Stimulated activated CD4-positive, alpha-beta T cell treated with anti-CD3 and anti-CD28 coated beads, Interleukin-2, amount 100 ng/mL, for 4 hours (primary cell): ENCODE data around the gene ITIH5.

Source experiments
- DNase-seq: peaks from one replicate; pipeline ENCODE4 v3.0.0-alpha.2; 2020; ENCODE audit warnings: low read depth

The ITIH5 gene

DNA sequence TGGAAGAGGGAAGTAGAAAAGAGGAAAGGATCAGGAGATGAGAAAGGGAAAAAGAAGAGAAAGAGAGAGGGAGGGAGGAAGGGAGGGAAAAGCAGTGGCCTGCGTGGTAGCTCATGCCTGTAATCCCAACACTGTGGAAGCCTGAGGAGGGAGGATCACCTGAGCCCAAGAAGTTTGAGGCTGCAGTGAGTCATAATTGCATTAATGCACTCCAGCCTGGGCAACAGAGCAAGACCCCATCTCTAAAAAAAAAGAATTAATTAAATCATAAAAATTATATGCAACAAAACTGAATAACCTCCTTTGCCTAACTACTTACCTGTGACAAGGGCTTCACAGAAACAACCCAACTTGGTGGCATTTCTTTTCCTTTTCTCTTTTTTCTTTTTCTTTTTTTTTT is 148.1 kb downstream of the ITIH5 start:
- DNase-seq, result no peak

DNA sequence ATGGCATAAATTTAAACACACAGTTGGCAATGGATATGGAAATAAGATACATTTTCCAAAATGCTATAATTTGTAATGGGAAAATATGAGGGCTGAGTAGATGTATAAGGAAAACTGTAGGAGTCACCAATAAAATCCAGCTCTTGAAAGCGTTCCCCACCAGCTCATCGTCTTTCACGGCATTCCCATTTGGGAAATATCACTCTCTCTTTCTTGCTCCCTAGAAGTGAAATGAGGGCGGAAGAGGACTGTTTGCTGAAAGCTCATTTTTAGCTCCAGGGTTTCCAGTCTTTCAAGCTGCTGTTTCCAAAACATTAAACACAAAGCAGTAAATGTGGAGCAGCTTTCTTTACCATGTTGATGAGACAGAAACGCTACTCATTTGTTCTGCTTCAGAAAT is 151.3 kb downstream of the ITIH5 start:
- DNase-seq, result no peak

DNA sequence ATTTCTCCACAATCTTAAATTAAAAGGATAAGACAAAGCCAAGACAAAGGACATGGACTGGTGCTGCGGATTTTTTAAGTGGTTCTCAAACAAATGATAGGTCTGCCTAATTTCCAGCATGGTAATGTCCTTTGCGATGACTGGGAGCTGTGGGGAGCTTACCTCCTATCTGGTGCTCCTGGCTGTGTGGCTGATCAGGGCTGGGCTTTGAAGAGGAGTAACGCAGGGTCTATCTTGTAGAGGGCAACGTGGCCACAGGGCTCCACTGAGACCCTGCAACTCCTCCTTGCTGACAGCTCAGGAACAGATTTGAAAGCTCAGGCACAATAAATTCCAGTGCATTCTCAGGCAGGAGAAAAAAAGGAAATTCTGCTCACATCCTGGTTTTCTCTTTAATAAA is 152.8 kb downstream of the ITIH5 start:
- DNase-seq, result no peak

DNA sequence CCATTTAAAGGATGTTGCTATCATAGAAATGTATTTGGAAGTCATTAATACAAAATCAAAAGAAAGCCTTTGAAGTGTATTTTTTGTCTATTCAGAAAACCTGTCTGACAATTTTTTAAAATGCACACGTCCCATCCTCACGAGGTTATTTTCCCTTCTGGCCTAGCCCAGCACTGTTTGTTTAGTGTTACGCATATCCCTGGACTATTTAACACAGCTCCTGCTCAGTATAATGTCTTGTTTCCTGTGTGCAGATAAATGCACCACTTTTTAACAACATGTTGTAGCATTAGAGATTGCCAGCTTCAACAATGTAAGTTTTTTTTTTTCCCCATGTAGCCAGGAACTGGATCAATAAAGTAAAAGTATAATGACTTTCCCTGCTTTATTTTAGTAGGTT is 153.3 kb downstream of the ITIH5 start:
- no peak for DNase-seq

DNA sequence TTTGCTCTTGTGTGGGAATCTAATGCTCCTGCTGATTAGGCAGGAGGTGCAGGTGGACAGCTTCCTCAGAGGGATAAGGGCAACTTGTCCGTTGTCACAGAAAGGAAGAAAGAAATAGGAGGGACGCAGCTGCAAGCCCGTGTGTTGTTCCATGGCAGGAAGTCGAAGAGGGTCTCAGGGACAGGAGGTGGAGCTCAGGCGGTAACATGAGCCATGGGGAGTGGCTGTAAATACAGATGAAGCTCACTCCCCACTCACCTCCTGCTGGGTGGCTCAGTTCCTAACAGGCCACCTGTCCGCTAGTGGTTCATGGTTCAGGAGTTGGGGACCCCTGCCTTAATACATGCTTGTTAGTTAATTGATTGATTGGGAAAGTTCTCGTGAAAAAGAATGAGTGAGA is 154.3 kb downstream of the ITIH5 start:
- DNase-seq, result no peak

DNA sequence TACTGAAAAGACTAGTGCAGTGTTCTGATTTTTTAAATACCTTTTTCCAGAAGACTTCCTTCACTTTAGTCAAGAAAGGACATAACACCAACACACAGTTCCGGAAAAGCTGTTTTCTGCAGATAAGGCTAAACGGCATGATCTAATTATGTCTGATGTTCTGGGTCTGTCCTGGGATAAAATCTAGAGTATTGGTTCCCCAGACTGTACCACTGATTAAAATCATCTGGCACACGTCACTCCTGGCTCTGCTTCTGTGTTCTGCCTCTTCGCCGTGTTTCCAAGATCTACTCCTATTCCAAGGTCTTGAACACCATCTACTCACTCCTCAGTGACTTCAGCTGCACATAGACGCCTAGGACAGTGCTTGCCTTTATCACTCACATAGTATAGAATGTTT is 155.2 kb downstream of the ITIH5 start:
- DNase-seq, result no peak
